Measurements from ENCODE around the gene MEIOB.

DNA sequence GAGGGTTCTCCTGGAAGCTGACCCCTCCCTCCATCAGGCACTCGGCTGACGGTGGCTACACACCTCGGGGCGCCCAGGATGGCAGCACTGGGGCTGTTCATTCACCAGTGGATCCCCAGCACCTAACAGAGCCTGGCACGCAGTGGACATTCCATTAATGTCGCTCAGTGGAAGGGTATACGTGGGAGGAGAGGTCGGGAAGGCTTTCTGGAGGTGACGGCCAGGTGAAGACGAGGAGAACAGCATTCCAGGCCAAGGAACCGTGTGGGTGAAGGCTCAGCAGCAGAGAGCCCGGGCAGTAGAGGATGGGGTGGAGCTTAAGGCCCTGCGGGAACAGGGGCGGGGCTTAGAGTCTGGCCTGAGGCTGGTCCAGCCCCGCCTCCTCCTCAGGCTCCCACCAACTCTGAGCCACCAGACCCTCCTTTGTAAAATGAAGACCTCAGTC lies 48.8 kb upstream of the MEIOB start:
- TF ChIP-seq, protein P1, sequence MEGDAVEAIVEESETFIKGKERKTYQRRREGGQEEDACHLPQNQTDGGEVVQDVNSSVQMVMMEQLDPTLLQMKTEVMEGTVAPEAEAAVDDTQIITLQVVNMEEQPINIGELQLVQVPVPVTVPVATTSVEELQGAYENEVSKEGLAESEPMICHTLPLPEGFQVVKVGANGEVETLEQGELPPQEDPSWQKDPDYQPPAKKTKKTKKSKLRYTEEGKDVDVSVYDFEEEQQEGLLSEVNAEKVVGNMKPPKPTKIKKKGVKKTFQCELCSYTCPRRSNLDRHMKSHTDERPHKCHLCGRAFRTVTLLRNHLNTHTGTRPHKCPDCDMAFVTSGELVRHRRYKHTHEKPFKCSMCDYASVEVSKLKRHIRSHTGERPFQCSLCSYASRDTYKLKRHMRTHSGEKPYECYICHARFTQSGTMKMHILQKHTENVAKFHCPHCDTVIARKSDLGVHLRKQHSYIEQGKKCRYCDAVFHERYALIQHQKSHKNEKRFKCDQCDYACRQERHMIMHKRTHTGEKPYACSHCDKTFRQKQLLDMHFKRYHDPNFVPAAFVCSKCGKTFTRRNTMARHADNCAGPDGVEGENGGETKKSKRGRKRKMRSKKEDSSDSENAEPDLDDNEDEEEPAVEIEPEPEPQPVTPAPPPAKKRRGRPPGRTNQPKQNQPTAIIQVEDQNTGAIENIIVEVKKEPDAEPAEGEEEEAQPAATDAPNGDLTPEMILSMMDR (IDR thresholded peaks at IDR 0.05), result no peak
- no peak for TF ChIP-seq POLR2A (IDR thresholded peaks at IDR 0.05)
- no peak for TF ChIP-seq POLR2AphosphoS5 (IDR thresholded peaks at IDR 0.05)

Data from stomach (tissue), 4 donors.